PC-9 (cell line): ENCODE data around the gene AP3S1. TPM values are rescaled to one million over a fixed set of nuclear protein-coding genes. Genes with fewer than 3 reads are reported as not detected.

Experiments
- BruUV-seq: library from RNA; stranded (reverse); fragments of 400-500 nt; replicated peaks from 2 replicates; lab custom pipeline; 2021; lab: Mats Ljungman, UMichigan
- CTCF ChIA-PET: fragments of 300-600 bp; sonication (Branson Sonifier 250); formaldehyde crosslinking; loops from one replicate; lab custom pipeline; 2022; ENCODE audit warnings: antibody characterized with exemption; lab: Charles Lee
- POLR2A ChIA-PET: fragments of 300-600 bp; sonication (Branson Sonifier 250); formaldehyde crosslinking; loops from one replicate; lab custom pipeline; 2022; ENCODE audit warnings: antibody characterized with exemption; ENCODE audit not compliant: unreplicated experiment; lab: Charles Lee
- DNase-seq, 2 experiments: peaks; one replicate each; pipeline versions ENCODE4 v3.0.0 to v3.0.0-alpha.2; 2015 to 2022; ENCODE audit warnings: mixed read lengths in 1 of 2
- H2AFZ ChIP-seq: fragments of 200-600 bp; sonication (generic); 2 replicates; pipeline ENCODE4 v1.8.1; 2017; ENCODE audit warnings: antibody characterized with exemption
- H3F3A ChIP-seq: fragments of 200-600 bp; sonication (generic); 2 replicates; pipeline ENCODE4 v1.8.1; 2017; ENCODE audit warnings: antibody characterized with exemption, mild to moderate bottlenecking, low read depth; ENCODE audit not compliant: insufficient read depth
- H3K27ac ChIP-seq: fragments of 200-600 bp; sonication (generic); 2 replicates; pipeline ENCODE4 v1.6.1; 2016; ENCODE audit warnings: mixed run types
- H3K27me3 ChIP-seq: fragments of 200-600 bp; sonication (generic); 2 replicates; pipeline ENCODE4 v1.6.1; 2016; ENCODE audit warnings: low read depth, mixed run types; ENCODE audit not compliant: insufficient read depth
- H3K36me3 ChIP-seq: fragments of 200-600 bp; sonication (generic); 2 replicates; pipeline ENCODE4 v1.6.1; 2016; ENCODE audit warnings: low read depth, mixed run types
- H3K4me1 ChIP-seq: fragments of 200-600 bp; sonication (generic); replicated peaks from 2 replicates; pipeline ENCODE4 v1.6.1; 2016; ENCODE audit warnings: mixed run types; ENCODE audit not compliant: insufficient read depth
- H3K4me2 ChIP-seq: fragments of 200-600 bp; sonication (generic); 2 replicates; pipeline ENCODE4 v1.6.1; 2017; ENCODE audit warnings: mixed run types
- H3K4me3 ChIP-seq: fragments of 200-600 bp; sonication (generic); 2 replicates; pipeline ENCODE4 v1.6.1; 2016; ENCODE audit warnings: mixed run types
- H3K79me2 ChIP-seq: fragments of 200-600 bp; sonication (generic); 2 replicates; pipeline ENCODE4 v1.6.1; 2017; ENCODE audit warnings: low read depth, mixed run types
- H3K9me2 ChIP-seq: fragments of 200-600 bp; sonication (generic); 2 replicates; pipeline ENCODE4 v1.8.1; 2017; ENCODE audit warnings: mild to moderate bottlenecking; ENCODE audit not compliant: insufficient read depth
- H3K9me3 ChIP-seq: fragments of 200-600 bp; sonication (generic); 2 replicates; pipeline ENCODE4 v1.8.1; 2016; ENCODE audit warnings: low read depth; ENCODE audit not compliant: insufficient read depth
- H4K20me1 ChIP-seq: fragments of 200-600 bp; sonication (generic); 2 replicates; pipeline ENCODE4 v1.8.1; 2017; ENCODE audit not compliant: insufficient read depth
- EZH2 ChIP-seq: fragments of 200-600 bp; sonication (generic); IDR thresholded peaks from 2 replicates; pipeline ENCODE4 v1.8.0; 2017; ENCODE audit warnings: antibody characterized with exemption, low read depth
- intact Hi-C: fragments of 100-400 bp; cut with micrococcal nuclease; formaldehyde crosslinking; loops from one replicate; pipeline ENCODE4 v1.10.0; 2022; ENCODE audit not compliant: unreplicated experiment
- total RNA-seq: library from RNA; stranded (reverse); gene quantifications from 2 replicates; pipeline ENCODE4 v1.2.3, GENCODE V29; 2021
- TF ChIP-seq, protein P1 (sequence below): fragments of 200-600 bp; sonication (generic); conservative IDR thresholded peaks from 2 replicates; pipeline ENCODE4 v1.6.1; 2017; ENCODE audit warnings: mixed run types, antibody characterized with exemption, mild to moderate bottlenecking, moderate library complexity

AP3S1 gene
- total RNA-seq, 1 experiment from 2014 or later: 49.1 TPM

DNA sequence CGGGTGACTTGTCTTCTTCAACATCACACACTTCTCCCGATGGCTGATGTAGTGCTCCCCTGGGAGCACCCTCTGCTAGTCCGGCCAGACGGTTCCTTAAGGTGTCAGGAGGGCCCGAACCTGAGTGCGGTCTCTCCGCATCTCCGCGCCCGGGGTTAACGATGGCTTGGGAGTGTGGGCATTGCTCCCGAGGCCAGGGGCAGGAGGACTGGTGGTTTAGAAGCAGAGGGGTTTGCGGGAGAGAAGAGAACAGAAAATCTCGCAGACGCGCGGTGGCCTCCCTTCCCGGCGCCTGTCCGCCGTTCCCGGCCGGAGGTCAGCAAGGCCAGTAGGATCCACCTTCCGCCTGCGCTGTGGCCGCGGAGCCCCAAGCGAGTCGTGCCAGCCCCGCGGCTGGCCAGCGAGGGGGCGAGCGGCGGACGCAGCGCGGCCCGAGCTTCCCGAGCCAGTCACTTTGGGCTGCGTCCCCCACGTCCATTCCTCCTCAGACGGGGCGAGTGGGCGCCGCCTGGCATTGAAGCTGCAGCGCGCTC lies 26.0 kb upstream of the AP3S1 start:
- Histone ChIP-seq H2AFZ (no peak overlapping the region), H3K9me3 (no peaks in the 10 kb centered on the region), H3K4me1 (no peaks in the 10 kb centered on the region), H3K4me2 (no peak overlapping the region), H4K20me1 (no peaks in the 10 kb centered on the region), H3K9me2 (no peaks in the 10 kb centered on the region), H3K4me3 (no peak overlapping the region), H3F3A (no peaks in the 10 kb centered on the region), H3K36me3 (no peaks in the 10 kb centered on the region), H3K79me2 (no peaks in the 10 kb centered on the region), H3K27me3 (no peaks in the 10 kb centered on the region), H3K27ac (no peak overlapping the region)
- CTCF ChIA-PET: no interaction called here
- no peak for DNase-seq
- no TSS peak for BruUV-seq
- TF ChIP-seq EZH2: no peak
- TF ChIP-seq, protein P1, sequence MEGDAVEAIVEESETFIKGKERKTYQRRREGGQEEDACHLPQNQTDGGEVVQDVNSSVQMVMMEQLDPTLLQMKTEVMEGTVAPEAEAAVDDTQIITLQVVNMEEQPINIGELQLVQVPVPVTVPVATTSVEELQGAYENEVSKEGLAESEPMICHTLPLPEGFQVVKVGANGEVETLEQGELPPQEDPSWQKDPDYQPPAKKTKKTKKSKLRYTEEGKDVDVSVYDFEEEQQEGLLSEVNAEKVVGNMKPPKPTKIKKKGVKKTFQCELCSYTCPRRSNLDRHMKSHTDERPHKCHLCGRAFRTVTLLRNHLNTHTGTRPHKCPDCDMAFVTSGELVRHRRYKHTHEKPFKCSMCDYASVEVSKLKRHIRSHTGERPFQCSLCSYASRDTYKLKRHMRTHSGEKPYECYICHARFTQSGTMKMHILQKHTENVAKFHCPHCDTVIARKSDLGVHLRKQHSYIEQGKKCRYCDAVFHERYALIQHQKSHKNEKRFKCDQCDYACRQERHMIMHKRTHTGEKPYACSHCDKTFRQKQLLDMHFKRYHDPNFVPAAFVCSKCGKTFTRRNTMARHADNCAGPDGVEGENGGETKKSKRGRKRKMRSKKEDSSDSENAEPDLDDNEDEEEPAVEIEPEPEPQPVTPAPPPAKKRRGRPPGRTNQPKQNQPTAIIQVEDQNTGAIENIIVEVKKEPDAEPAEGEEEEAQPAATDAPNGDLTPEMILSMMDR: no peak
- intact Hi-C loops: no loop called here
- POLR2A ChIA-PET: no interaction called here

DNA sequence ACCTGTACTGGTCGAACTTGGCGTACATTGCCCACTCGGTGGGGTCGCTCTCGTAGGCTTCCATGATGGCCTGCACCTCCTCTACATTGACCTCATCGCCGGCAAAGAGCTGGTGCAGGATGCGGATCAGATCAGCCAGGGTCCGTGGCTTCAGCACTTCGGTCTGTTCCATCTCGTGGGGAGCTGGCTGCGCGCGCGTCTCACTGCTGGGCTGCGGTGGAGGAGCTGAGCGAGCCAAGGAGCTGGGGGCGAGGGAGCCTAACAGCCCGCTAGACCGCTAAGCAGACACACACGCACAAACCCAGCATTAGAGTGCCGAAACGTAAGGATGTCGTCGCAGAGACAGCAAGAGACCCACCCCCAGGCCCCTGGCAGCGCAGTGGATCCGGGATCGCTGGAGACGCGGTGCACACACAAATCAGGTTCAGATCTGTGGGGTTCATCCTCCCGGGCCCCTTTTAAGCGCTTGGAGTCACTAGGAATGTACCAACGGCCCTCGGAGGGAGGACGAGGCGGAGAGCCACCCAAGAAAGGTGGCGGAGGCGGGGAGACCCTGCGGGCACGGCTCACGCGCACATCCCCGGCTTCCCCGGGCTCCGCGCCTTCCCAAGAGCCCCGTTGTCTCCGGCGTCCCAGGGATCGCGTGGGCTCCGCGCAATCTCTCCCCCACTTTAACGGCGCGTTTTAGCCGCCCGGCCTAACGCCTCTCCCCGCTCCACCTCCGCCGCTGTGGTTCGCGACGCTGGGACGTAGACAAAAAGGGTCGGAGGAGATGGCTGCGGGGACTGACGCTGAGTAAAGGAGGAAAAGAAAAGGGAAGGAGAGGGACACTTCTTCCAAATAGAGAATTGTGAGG lies 25.3 kb upstream of the AP3S1 start, which contains the start of gene CDO1:
CDO1 (minus strand) TSS at position 434 of the 856 bp plus-strand sequence; CDS start at position 172, 262 bp downstream.
- no peaks in the 10 kb centered on the region for H3K27me3 ChIP-seq
- no peaks in the 10 kb centered on the region for H4K20me1 ChIP-seq
- no TSS peak for BruUV-seq
- H2AFZ ChIP-seq: no peak within 1 kb of the TSS
- no peaks in the 10 kb centered on the region for H3K36me3 ChIP-seq
- no peaks in the 10 kb centered on the region for H3F3A ChIP-seq
- no peak within 1 kb of the TSS for H3K27ac ChIP-seq
- ChIA-PET POLR2A (no interaction called here), CTCF (no interaction called here)
- no peak within 1 kb of the TSS for H3K4me3 ChIP-seq
- intact Hi-C loops: no loop called here
- no peak within 1 kb of the TSS for H3K4me2 ChIP-seq
- H3K4me1 ChIP-seq: no peaks in the 10 kb centered on the region
- no peaks in the 10 kb centered on the region for H3K9me3 ChIP-seq
- H3K9me2 ChIP-seq: no peaks in the 10 kb centered on the region
- H3K79me2 ChIP-seq: no peaks in the 10 kb centered on the region
- no peak for TF ChIP-seq EZH2
- TF ChIP-seq, protein P1: no peak
- DNase-seq: no peak

DNA sequence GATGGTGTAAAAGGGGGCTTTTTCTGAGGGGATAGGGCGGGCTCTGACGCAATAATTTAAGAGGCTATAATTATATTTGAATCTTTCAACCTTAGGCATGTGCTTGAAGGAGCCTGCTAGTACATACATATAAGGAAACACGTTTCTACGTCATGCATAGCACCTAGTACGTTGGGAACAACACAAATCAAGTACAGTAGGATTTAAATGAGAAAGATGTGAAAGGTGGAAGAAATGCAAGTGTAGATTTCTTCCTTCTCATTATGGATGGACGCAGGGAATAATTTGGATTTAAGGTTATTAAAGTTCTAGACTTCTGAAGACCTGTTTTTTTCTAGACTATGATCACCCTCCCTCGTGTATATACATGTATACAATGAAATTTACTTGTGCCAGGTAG lies 24.3 kb upstream of the AP3S1 start:
- no peak for DNase-seq
- no TSS peak for BruUV-seq
- CTCF ChIA-PET: no interaction called here

More for the DNA sequence above, 24.3 kb upstream of the AP3S1 start:
- H3K4me2 ChIP-seq: no peak overlapping the region
- no peaks in the 10 kb centered on the region for H3K36me3 ChIP-seq
- no peaks in the 10 kb centered on the region for H3K9me3 ChIP-seq
- no peaks in the 10 kb centered on the region for H3K27me3 ChIP-seq
- TF ChIP-seq EZH2: no peak
- TF ChIP-seq, protein P1: no peak
- intact Hi-C loops: no loop called here
- H3K9me2 ChIP-seq: no peaks in the 10 kb centered on the region
- H4K20me1 ChIP-seq: no peaks in the 10 kb centered on the region
- no peak overlapping the region for H3K4me3 ChIP-seq
- no peaks in the 10 kb centered on the region for H3K4me1 ChIP-seq
- H3K27ac ChIP-seq: no peak overlapping the region
- H2AFZ ChIP-seq: no peak overlapping the region
- H3F3A ChIP-seq: no peaks in the 10 kb centered on the region
- no peaks in the 10 kb centered on the region for H3K79me2 ChIP-seq
- POLR2A ChIA-PET: no interaction called here
